DOHH2 (cell line): ENCODE measurements around the gene CD47.

ENCODE experiments used
- CTCF ChIP-seq: fragments of 200-600 bp; sonication (generic); IDR thresholded peaks from one replicate; pipeline ENCODE4 v1.5.1; 2014; ENCODE audit warnings: antibody characterized with exemption, mild to moderate bottlenecking, low read depth, low read length; ENCODE audit not compliant: poor library complexity, severe bottlenecking
- EZH2phosphoT487 ChIP-seq: fragments of 200-600 bp; sonication (generic); IDR thresholded peaks from 2 replicates; pipeline ENCODE4 v1.6.1; 2017; ENCODE audit warnings: borderline replicate concordance, mild to moderate bottlenecking, antibody characterized with exemption, low read length, moderate library complexity, mixed read lengths

GRCh38 chr3:108099679-108100428, 9.0 kb upstream of the CD47 start:
- TF ChIP-seq CTCF (no peak), EZH2phosphoT487 (no peak)
